Measurements from ENCODE around the gene PRRG4.
"Not testable (repeated sequence)": the region's sequence is repeated elsewhere in the genome, so short reads cannot be mapped to it uniquely, and the experiment has no call there.

Gene PRRG4

GRCh38 chr11:32796425-32796824, 33.3 kb upstream of the PRRG4 start:
- no peak overlapping the region for H3K4me3 ChIP-seq (ENCODE audit: low read depth in 1 of 5, low read length in 5 of 5)
- no peaks in the 10 kb centered on the region for H3K36me3 ChIP-seq (ENCODE audit: control insufficient read depth in 5 of 5, insufficient read depth in 5 of 5, low read length in 5 of 5)
- H3K9me3 ChIP-seq (ENCODE audit: control insufficient read depth in 5 of 5, low read length in 5 of 5), result no peaks in the 10 kb centered on the region
- H3K9ac ChIP-seq (ENCODE audit: low read length in 5 of 5), result no peak overlapping the region
- peaks cover 0 to 6% (median 3%) of the 10 kb centered on the region in 5 donors for H3K4me1 ChIP-seq (ENCODE audit: control insufficient read depth in 5 of 5, insufficient read depth in 5 of 5, low read length in 5 of 5)
- H3K27me3 ChIP-seq (ENCODE audit: control insufficient read depth in 5 of 5, insufficient read depth in 4 of 5, low read length in 5 of 5), result peaks cover 0 to 5% (median 3%) of the 10 kb centered on the region in 5 donors
- no peak overlapping the region for H3K27ac ChIP-seq (ENCODE audit: low read depth, low read length)

GRCh38 chr11:32809313-32809712, 20.4 kb upstream of the PRRG4 start:
- no peak overlapping the region for H3K27ac ChIP-seq (ENCODE audit: low read depth, low read length)
- no peak overlapping the region for H3K9ac ChIP-seq (ENCODE audit: low read length in 5 of 5)
- peaks cover 0 to 1% (median 0%) of the 10 kb centered on the region in 5 donors for H3K9me3 ChIP-seq (ENCODE audit: control insufficient read depth in 5 of 5, low read length in 5 of 5)
- no peak overlapping the region for H3K4me3 ChIP-seq (ENCODE audit: low read depth in 1 of 5, low read length in 5 of 5)
- no peaks in the 10 kb centered on the region for H3K27me3 ChIP-seq (ENCODE audit: control insufficient read depth in 5 of 5, insufficient read depth in 4 of 5, low read length in 5 of 5)
- H3K36me3 ChIP-seq (ENCODE audit: control insufficient read depth in 5 of 5, insufficient read depth in 5 of 5, low read length in 5 of 5), result peaks cover 0 to 2% (median 0%) of the 10 kb centered on the region in 5 donors
- H3K4me1 ChIP-seq (ENCODE audit: control insufficient read depth in 5 of 5, insufficient read depth in 5 of 5, low read length in 5 of 5), result no peaks in the 10 kb centered on the region

- Histone ChIP-seq H3K9ac (ENCODE audit: low read length in 5 of 5) (no peak overlapping the region), H3K4me3 (ENCODE audit: low read depth in 1 of 5, low read length in 5 of 5) (no peak overlapping the region), H3K27me3 (ENCODE audit: control insufficient read depth in 5 of 5, insufficient read depth in 4 of 5, low read length in 5 of 5) (no peaks in the 10 kb centered on the region), H3K4me1 (ENCODE audit: control insufficient read depth in 5 of 5, insufficient read depth in 5 of 5, low read length in 5 of 5) (no peaks in the 10 kb centered on the region), H3K36me3 (ENCODE audit: control insufficient read depth in 5 of 5, insufficient read depth in 5 of 5, low read length in 5 of 5) (peaks cover 0 to 3% (median 0%) of the 10 kb centered on the region in 5 donors), H3K27ac (ENCODE audit: low read depth, low read length) (no peak overlapping the region), H3K9me3 (ENCODE audit: control insufficient read depth in 5 of 5, low read length in 5 of 5) (peaks cover 0 to 5% (median 0%) of the 10 kb centered on the region in 5 donors)
These were observed 12.4 kb upstream of the PRRG4 start for GRCh38 chr11:32817181-32817851.

GRCh38 chr11:32817852-32818183, 11.9 kb upstream of the PRRG4 start:
- H3K9me3 ChIP-seq (ENCODE audit: control insufficient read depth in 5 of 5, low read length in 5 of 5), result peaks cover 0 to 5% (median 0%) of the 10 kb centered on the region in 5 donors
- H3K4me1 ChIP-seq (ENCODE audit: control insufficient read depth in 5 of 5, insufficient read depth in 5 of 5, low read length in 5 of 5), result no peaks in the 10 kb centered on the region
- H3K36me3 ChIP-seq (ENCODE audit: control insufficient read depth in 5 of 5, insufficient read depth in 5 of 5, low read length in 5 of 5), result peaks cover 0 to 3% (median 0%) of the 10 kb centered on the region in 5 donors
- H3K4me3 ChIP-seq (ENCODE audit: low read depth in 1 of 5, low read length in 5 of 5), result no peak overlapping the region
- H3K27ac ChIP-seq (ENCODE audit: low read depth, low read length), result no peak overlapping the region
- no peaks in the 10 kb centered on the region for H3K27me3 ChIP-seq (ENCODE audit: control insufficient read depth in 5 of 5, insufficient read depth in 4 of 5, low read length in 5 of 5)
- H3K9ac ChIP-seq (ENCODE audit: low read length in 5 of 5), result no peak overlapping the region

- Histone ChIP-seq H3K4me3 (ENCODE audit: low read depth in 1 of 5, low read length in 5 of 5) (no peak overlapping the region), H3K27me3 (ENCODE audit: control insufficient read depth in 5 of 5, insufficient read depth in 4 of 5, low read length in 5 of 5) (no peaks in the 10 kb centered on the region), H3K4me1 (ENCODE audit: control insufficient read depth in 5 of 5, insufficient read depth in 5 of 5, low read length in 5 of 5) (no peaks in the 10 kb centered on the region), H3K9ac (ENCODE audit: low read length in 5 of 5) (no peak overlapping the region), H3K36me3 (ENCODE audit: control insufficient read depth in 5 of 5, insufficient read depth in 5 of 5, low read length in 5 of 5) (peaks cover 0 to 2% (median 0%) of the 10 kb centered on the region in 5 donors), H3K27ac (ENCODE audit: low read depth, low read length) (no peak overlapping the region), H3K9me3 (ENCODE audit: control insufficient read depth in 5 of 5, low read length in 5 of 5) (peaks cover 0 to 5% (median 0%) of the 10 kb centered on the region in 5 donors)
These were observed 10.5 kb upstream of the PRRG4 start for GRCh38 chr11:32819187-32819586.

GRCh38 chr11:32820497-32820896, 9.2 kb upstream of the PRRG4 start:
- no peaks in the 10 kb centered on the region for H3K36me3 ChIP-seq (ENCODE audit: control insufficient read depth in 5 of 5, insufficient read depth in 5 of 5, low read length in 5 of 5)
- no peak overlapping the region for H3K4me3 ChIP-seq (ENCODE audit: low read depth in 1 of 5, low read length in 5 of 5)
- H3K9me3 ChIP-seq (ENCODE audit: control insufficient read depth in 5 of 5, low read length in 5 of 5), result no peaks in the 10 kb centered on the region
- H3K9ac ChIP-seq (ENCODE audit: low read length in 5 of 5), result no peak overlapping the region
- H3K27ac ChIP-seq (ENCODE audit: low read depth, low read length), result no peak overlapping the region
- H3K27me3 ChIP-seq (ENCODE audit: control insufficient read depth in 5 of 5, insufficient read depth in 4 of 5, low read length in 5 of 5), result no peaks in the 10 kb centered on the region
- no peaks in the 10 kb centered on the region for H3K4me1 ChIP-seq (ENCODE audit: control insufficient read depth in 5 of 5, insufficient read depth in 5 of 5, low read length in 5 of 5)

GRCh38 chr11:32821517-32821916, 8.2 kb upstream of the PRRG4 start:
- H3K4me3 ChIP-seq (ENCODE audit: low read depth in 1 of 5, low read length in 5 of 5), result no peak overlapping the region
- no peaks in the 10 kb centered on the region for H3K4me1 ChIP-seq (ENCODE audit: control insufficient read depth in 5 of 5, insufficient read depth in 5 of 5, low read length in 5 of 5)
- H3K27ac ChIP-seq (ENCODE audit: low read depth, low read length), result no peak overlapping the region
- H3K9ac ChIP-seq (ENCODE audit: low read length in 5 of 5), result no peak overlapping the region
- H3K36me3 ChIP-seq (ENCODE audit: control insufficient read depth in 5 of 5, insufficient read depth in 5 of 5, low read length in 5 of 5), result no peaks in the 10 kb centered on the region
- no peaks in the 10 kb centered on the region for H3K27me3 ChIP-seq (ENCODE audit: control insufficient read depth in 5 of 5, insufficient read depth in 4 of 5, low read length in 5 of 5)
- no peaks in the 10 kb centered on the region for H3K9me3 ChIP-seq (ENCODE audit: control insufficient read depth in 5 of 5, low read length in 5 of 5)

GRCh38 chr11:32821917-32822560, 7.7 kb upstream of the PRRG4 start:
- Histone ChIP-seq H3K9ac (ENCODE audit: low read length in 5 of 5) (no peak overlapping the region), H3K27me3 (ENCODE audit: control insufficient read depth in 5 of 5, insufficient read depth in 4 of 5, low read length in 5 of 5) (no peaks in the 10 kb centered on the region), H3K27ac (ENCODE audit: low read depth, low read length) (no peak overlapping the region), H3K4me1 (ENCODE audit: control insufficient read depth in 5 of 5, insufficient read depth in 5 of 5, low read length in 5 of 5) (no peaks in the 10 kb centered on the region), H3K36me3 (ENCODE audit: control insufficient read depth in 5 of 5, insufficient read depth in 5 of 5, low read length in 5 of 5) (no peaks in the 10 kb centered on the region), H3K9me3 (ENCODE audit: control insufficient read depth in 5 of 5, low read length in 5 of 5) (no peaks in the 10 kb centered on the region), H3K4me3 (ENCODE audit: low read depth in 1 of 5, low read length in 5 of 5) (no peak overlapping the region)

GRCh38 chr11:32823617-32824016, 6.1 kb upstream of the PRRG4 start:
- H3K9me3 ChIP-seq (ENCODE audit: control insufficient read depth in 5 of 5, low read length in 5 of 5); H3K4me1 ChIP-seq (ENCODE audit: control insufficient read depth in 5 of 5, insufficient read depth in 5 of 5, low read length in 5 of 5); H3K36me3 ChIP-seq (ENCODE audit: control insufficient read depth in 5 of 5, insufficient read depth in 5 of 5, low read length in 5 of 5); H3K9ac ChIP-seq (ENCODE audit: low read length in 5 of 5); H3K4me3 ChIP-seq (ENCODE audit: low read depth in 1 of 5, low read length in 5 of 5); H3K27ac ChIP-seq (ENCODE audit: low read depth, low read length); H3K27me3 ChIP-seq (ENCODE audit: control insufficient read depth in 5 of 5, insufficient read depth in 4 of 5, low read length in 5 of 5): not testable (repeated sequence)

- no peaks in the 10 kb centered on the region for H3K36me3 ChIP-seq (ENCODE audit: control insufficient read depth in 5 of 5, insufficient read depth in 5 of 5, low read length in 5 of 5)
- no peak overlapping the region for H3K9ac ChIP-seq (ENCODE audit: low read length in 5 of 5)
- no peaks in the 10 kb centered on the region for H3K9me3 ChIP-seq (ENCODE audit: control insufficient read depth in 5 of 5, low read length in 5 of 5)
- H3K4me1 ChIP-seq (ENCODE audit: control insufficient read depth in 5 of 5, insufficient read depth in 5 of 5, low read length in 5 of 5), result peaks cover 0 to 17% (median 15%) of the 10 kb centered on the region in 5 donors
- no peak overlapping the region for H3K27ac ChIP-seq (ENCODE audit: low read depth, low read length)
- H3K4me3 ChIP-seq (ENCODE audit: low read depth in 1 of 5, low read length in 5 of 5), result no peak overlapping the region
- H3K27me3 ChIP-seq (ENCODE audit: control insufficient read depth in 5 of 5, insufficient read depth in 4 of 5, low read length in 5 of 5), result peaks cover 0 to 2% (median 0%) of the 10 kb centered on the region in 5 donors
These were observed 3.6 kb upstream of the PRRG4 start for GRCh38 chr11:32826113-32826512.

All from subcutaneous abdominal adipose tissue (tissue), 5 donors.